ENCODE data around the gene TMEM132E. TPM values are rescaled to one million over a fixed set of nuclear protein-coding genes. Genes with fewer than 3 reads are reported as not detected.

The TMEM132E gene
- total and polyA plus RNA-seq, 10 donors = 0.09 to 0.79 (median 0.27) TPM

- intact Hi-C loops (cut with DNase I; ENCODE audit: low total_unique reads) = no loop called here
Observed at GRCh38 chr17:34547453-34548063, 31.8 kb upstream of the TMEM132E start.

GRCh38 chr17:34549966-34550365 is 29.4 kb upstream of the TMEM132E start:
- Histone ChIP-seq H3K36me3 (no peaks in the 10 kb centered on the region), H3K27me3 (replicated peaks in 1 of 7) (peaks cover 0 to 49% (median 0%) of the 10 kb centered on the region in 7 donors), H3K27ac (no peak overlapping the region), H3K4me1 (no peaks in the 10 kb centered on the region), H3K9me3 (no peaks in the 10 kb centered on the region), H3K4me3 (no peak overlapping the region)
- intact Hi-C loops (cut with DNase I; ENCODE audit: low total_unique reads) = no loop called here
- 64 to 72% (median 68%) methylated on average over 6 of the region's 6 CpGs for WGBS, 5 donors
- DNase-seq = no peak
- no peak for TF ChIP-seq CTCF (IDR thresholded peaks at IDR 0.05 in 8 of 11, conservative IDR thresholded peaks at IDR 0.05 in 3 of 11)
- TF ChIP-seq POLR2AphosphoS5 (IDR thresholded peaks at IDR 0.05) = no peak
- TF ChIP-seq POLR2A (IDR thresholded peaks at IDR 0.05) = no peak

More at GRCh38 chr17:34547453-34548063, 31.8 kb upstream of the TMEM132E start:
- H3K36me3 ChIP-seq = no peaks in the 10 kb centered on the region
- DNase-seq = no peak
- H3K4me1 ChIP-seq = no peaks in the 10 kb centered on the region
- peaks cover 0 to 47% (median 2%) of the 10 kb centered on the region in 7 donors for H3K27me3 ChIP-seq (replicated peaks in 1 of 7)
- no peaks in the 10 kb centered on the region for H3K9me3 ChIP-seq
- no peak overlapping the region for H3K4me3 ChIP-seq
- 52 to 63% (median 58%) methylated on average over 3 of the region's 3 CpGs for WGBS, 5 donors
- no peak for TF ChIP-seq CTCF (IDR thresholded peaks at IDR 0.05 in 8 of 11, conservative IDR thresholded peaks at IDR 0.05 in 3 of 11)
- no peak overlapping the region for H3K27ac ChIP-seq

- H3K4me3 ChIP-seq = no peak overlapping the region
- no peaks in the 10 kb centered on the region for H3K9me3 ChIP-seq
- DNase-seq = no peak
- intact Hi-C loops (cut with DNase I; ENCODE audit: low total_unique reads) = no loop called here
- H3K36me3 ChIP-seq = no peaks in the 10 kb centered on the region
- H3K27ac ChIP-seq = no peak overlapping the region
- H3K27me3 ChIP-seq (replicated peaks in 1 of 7) = peaks cover 0 to 64% (median 4%) of the 10 kb centered on the region in 7 donors
- WGBS, 5 donors = 68 to 78% (median 73%) methylated on average over 4 of the region's 4 CpGs
- no peaks in the 10 kb centered on the region for H3K4me1 ChIP-seq
- TF ChIP-seq POLR2AphosphoS5 (IDR thresholded peaks at IDR 0.05) = no peak
- TF ChIP-seq CTCF (IDR thresholded peaks at IDR 0.05 in 8 of 11, conservative IDR thresholded peaks at IDR 0.05 in 3 of 11) = no peak
- TF ChIP-seq POLR2A (IDR thresholded peaks at IDR 0.05) = no peak
Observed at GRCh38 chr17:34553907-34554306, 25.5 kb upstream of the TMEM132E start.

- Histone ChIP-seq H3K36me3 (no peaks in the 10 kb centered on the region), H3K27ac (no peak overlapping the region), H3K9me3 (no peaks in the 10 kb centered on the region), H3K4me3 (no peak overlapping the region), H3K4me1 (no peaks in the 10 kb centered on the region), H3K27me3 (replicated peaks in 1 of 7) (peaks cover 0 to 39% (median 4%) of the 10 kb centered on the region in 7 donors)
- no peak for DNase-seq
- intact Hi-C loops (cut with DNase I; ENCODE audit: low total_unique reads) = no loop called here
- WGBS, 5 donors = 15 to 28% (median 21%) methylated on average over 4 of the region's 4 CpGs
- TF ChIP-seq CTCF (IDR thresholded peaks at IDR 0.05 in 8 of 11, conservative IDR thresholded peaks at IDR 0.05 in 3 of 11) = no peak
- no peak for TF ChIP-seq POLR2A (IDR thresholded peaks at IDR 0.05)
- TF ChIP-seq POLR2AphosphoS5 (IDR thresholded peaks at IDR 0.05) = no peak
Observed at GRCh38 chr17:34556384-34556783, 23.0 kb upstream of the TMEM132E start.
